HepG2 (cell line): ENCODE measurements around the gene CPT1A. TPM values are rescaled to one million over a fixed set of nuclear protein-coding genes. Genes with fewer than 3 reads are reported as not detected.

ENCODE experiments used
- ATAC-seq: fragments of 200-7000 bp; cut with Tn5 transposase; 3 replicates; pipeline ENCODE4 v1.9.1; 2020; ENCODE audit warnings: mild to moderate bottlenecking, moderate library complexity
- BruUV-seq: library from RNA; stranded (reverse); fragments of 400-500 nt; replicated peaks from 2 replicates; lab custom pipeline; 2021; lab: Mats Ljungman, UMichigan
- CTCF ChIA-PET: fragments of 300-600 bp; formaldehyde crosslinking; extraction: SDS; loops from one replicate; lab custom pipeline; 2021; ENCODE audit warnings: low total read pairs, inconsistent platforms, low intra/inter-chr PET ratio; lab: Yijun Ruan, JAX
- POLR2A ChIA-PET: fragments of 350-600 bp; sonication (Branson Sonifier 250); formaldehyde crosslinking; loops from one replicate; lab custom pipeline; 2020; ENCODE audit warnings: antibody characterized with exemption, inconsistent platforms; lab: Yijun Ruan, JAX
- DNase-seq: peaks from one replicate; pipeline ENCODE4 v3.0.0-alpha.2; 2015; ENCODE audit warnings: low spot score
- FAIRE-seq: peaks from 3 replicates; lab custom pipeline; 2011; peaks lifted over from hg19 to GRCh38; lab: Jason Lieb, UNC
- H2AFZ ChIP-seq: one replicate; pipeline ENCODE4 v1.6.1; 2011; ENCODE audit warnings: low read length, inconsistent platforms
- H3K27ac ChIP-seq: fragments of 300-600 bp; 3 replicates; pipeline ENCODE4 v1.8.0; 2011; ENCODE audit warnings: mixed run types, mild to moderate bottlenecking, mixed read lengths, low read length, inconsistent platforms; ENCODE audit not compliant: insufficient read depth; ENCODE audit errors: extremely low read length
- H3K27me3 ChIP-seq, 2 experiments: fragments of 200-600 bp in 1 of 2; 2 replicates in 1 of 2; 3 replicates in 1 of 2; pipeline versions ENCODE4 v1.6.0 to v1.8.0; 2011; ENCODE audit warnings: low read length in 2 of 2, mild to moderate bottlenecking in 2 of 2, moderate library complexity in 2 of 2, inconsistent platforms in 1 of 2; ENCODE audit not compliant: insufficient read depth in 2 of 2, control insufficient read depth in 1 of 2
- H3K36me3 ChIP-seq, 2 experiments: fragments of 200-600 bp in 1 of 2; replicated peaks in 1 of 2; 2 replicates in 1 of 2; 3 replicates in 1 of 2; pipeline versions ENCODE4 v1.5.1 to v1.8.0; 2011; ENCODE audit warnings: low read length in 2 of 2, inconsistent platforms in 1 of 2; ENCODE audit not compliant: insufficient read depth in 2 of 2, control insufficient read depth in 1 of 2
- H3K4me1 ChIP-seq: 2 replicates; pipeline ENCODE4 v1.5.1; 2012; ENCODE audit warnings: low read length, inconsistent platforms; ENCODE audit not compliant: insufficient read depth
- H3K4me2 ChIP-seq: 2 replicates; pipeline ENCODE4 v1.6.0; 2011; ENCODE audit warnings: low read depth, low read length, inconsistent platforms
- H3K4me3 ChIP-seq, 3 experiments: fragments of 200-600 bp in 1 of 3; sonication (generic), shearing (Covaris generic) in 1 of 3; replicated peaks in 1 of 3; 2 replicates each; pipeline ENCODE4 v1.5.1; 2011 to 2016; ENCODE audit warnings: low read length in 3 of 3, inconsistent platforms in 2 of 3, low read depth in 2 of 3, mild to moderate bottlenecking in 2 of 3, control low read depth in 1 of 3, mixed read lengths in 1 of 3; ENCODE audit not compliant: insufficient read depth in 1 of 3
- H3K79me2 ChIP-seq: one replicate; pipeline ENCODE4 v1.6.1; 2011; ENCODE audit warnings: low read length, inconsistent platforms; ENCODE audit not compliant: insufficient read depth
- H3K9ac ChIP-seq: 2 replicates; pipeline ENCODE4 v1.6.0; 2011; ENCODE audit warnings: mild to moderate bottlenecking, low read depth, low read length, inconsistent platforms; ENCODE audit not compliant: insufficient read depth
- H3K9me3 ChIP-seq: 2 replicates; pipeline ENCODE4 v1.5.1; 2012; ENCODE audit warnings: mild to moderate bottlenecking, low read length
- H4K20me1 ChIP-seq: 2 replicates; pipeline ENCODE4 v1.6.0; 2011; ENCODE audit warnings: inconsistent platforms, mild to moderate bottlenecking, low read length, moderate library complexity; ENCODE audit not compliant: insufficient read depth
- CEBPG ChIP-seq: IDR thresholded peaks from 2 replicates; pipeline ENCODE4 v1.6.1; 2016
- FOXM1 ChIP-seq: sonication (generic); formaldehyde crosslinking; IDR thresholded peaks from 2 replicates; pipeline ENCODE4 v1.5.0; 2020; ENCODE audit warnings: missing genetic modification reagents
- ISX ChIP-seq: sonication (generic); formaldehyde crosslinking; conservative IDR thresholded peaks from 2 replicates; pipeline ENCODE4 v1.5.0; 2020; ENCODE audit warnings: missing genetic modification reagents
- SP1 ChIP-seq, 2 experiments: fragments of 450-650 bp in 1 of 2; sonication (generic) in 1 of 2; formaldehyde crosslinking in 1 of 2; IDR thresholded peaks; 2 replicates each; pipeline versions ENCODE4 v1.4.0 to v1.6.1; 2016 to 2020; ENCODE audit warnings: missing genetic modification reagents in 1 of 2
- TERF1 ChIP-seq: sonication (generic); formaldehyde crosslinking; IDR thresholded peaks from 2 replicates; pipeline ENCODE4 v1.8.0; 2022; ENCODE audit warnings: mild to moderate bottlenecking, missing genetic modification reagents, moderate library complexity
- ZMAT3 ChIP-seq: sonication (generic); formaldehyde crosslinking; conservative IDR thresholded peaks from 2 replicates; pipeline ENCODE4 v1.7.0; 2021; ENCODE audit warnings: missing genetic modification reagents
- ZNF225 ChIP-seq: sonication (generic); formaldehyde crosslinking; IDR thresholded peaks from 2 replicates; pipeline ENCODE4 v1.4.0; 2020; ENCODE audit warnings: mild to moderate bottlenecking, missing genetic modification reagents
- ZNF34 ChIP-seq: sonication (generic); formaldehyde crosslinking; IDR thresholded peaks from 2 replicates; pipeline ENCODE4 v1.4.0; 2020; ENCODE audit warnings: mild to moderate bottlenecking, missing genetic modification reagents, borderline replicate concordance
- WGBS: methylation state at CpG from one replicate; pipeline ENCODE4 v1.1.6; 2017; ENCODE audit warnings: low lambda C conversion rate; 5-methylcytosine and 5-hydroxymethylcytosine counted together
- in situ Hi-C: cut with HindIII; loops from 2 replicates; pipeline ENCODE4 v1.10.0; 2017; ENCODE audit warnings: low pct_unique_long_range_greater_than_20kb; ENCODE audit not compliant: extremely low pct_ligation_motif_present
- intact Hi-C: fragments of 100-400 bp; cut with micrococcal nuclease; formaldehyde crosslinking; loops from one replicate; pipeline ENCODE4 v1.10.0; 2022; ENCODE audit not compliant: unreplicated experiment
- polyA plus RNA-seq, 8 experiments: library from polyadenylated mRNA; depleted of rRNA in 3 of 8; stranded (reverse) in 7 of 8; unstranded in 1 of 8; fragments of >200 nt; fragmentation: Illumina TruSeq in 4 of 8; extraction: Trizol in 4 of 8; gene quantifications; 2 replicates each; pipeline versions ENCODE4 v1.2.1 to v1.2.3, GENCODE V29; 2011 to 2016; ENCODE audit warnings: low read depth in 4 of 8, missing spikeins in 1 of 8, mixed read lengths in 1 of 8; ENCODE audit not compliant: insufficient read depth in 1 of 8
- total RNA-seq, 5 experiments: library from RNA; depleted of rRNA; stranded (reverse); fragments of >200 nt; fragmentation: Illumina TruSeq; extraction: Trizol; gene quantifications; 2 replicates each; pipeline ENCODE4 v1.2.3, GENCODE V29; 2016; ENCODE audit warnings: low read depth in 1 of 5
- TF ChIP-seq, protein P1 (sequence below): sonication (generic); formaldehyde crosslinking; IDR thresholded peaks from 2 replicates; pipeline ENCODE4 v1.9.0; 2021; ENCODE audit warnings: mild to moderate bottlenecking, missing genetic modification reagents

The CPT1A gene
- total and polyA plus RNA-seq, 2 of the 13 experiments (the other 11 are each of a cell fraction or from before 2014, with no cell fraction given): 7.0 to 7.1 TPM

DNA sequence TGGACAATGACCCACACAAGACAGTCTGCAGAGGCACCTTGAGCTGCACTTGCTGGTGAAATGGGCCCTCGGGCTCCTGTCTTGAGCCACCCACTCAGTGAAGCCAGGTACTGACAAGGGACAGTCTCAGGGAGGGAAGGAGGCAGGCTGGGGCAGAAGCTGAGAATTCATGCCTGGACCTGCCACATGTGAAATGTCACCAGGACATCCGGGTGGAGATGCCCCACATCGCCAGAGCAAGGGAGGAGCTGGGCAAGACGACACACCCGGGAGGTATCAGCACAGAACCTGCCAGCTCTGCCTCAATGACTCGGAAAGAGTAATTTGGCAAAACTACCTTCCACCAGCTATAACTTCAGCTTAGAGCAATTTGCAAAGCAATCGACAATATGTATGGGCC lies 23.5 kb downstream of the CPT1A start:
- DNase-seq (no peak), FAIRE-seq (no peak), ATAC-seq (peak; percentile 30; the same call in 1 of the 3 replicates)
- Histone ChIP-seq H4K20me1 (peaks cover 16% of the 10 kb centered on the region; the same call in 1 of the 2 replicates), H3K4me1 (no peaks in the 10 kb centered on the region), H3K9me3 (no peaks in the 10 kb centered on the region), H3K4me3 (no peak overlapping the region), H3K36me3 (peaks cover 1 to 4% of the 10 kb centered on the region in 2 experiments; a peak in 1 of 5 replicates), H3K27me3 (no peaks in the 10 kb centered on the region), H3K79me2 (no peaks in the 10 kb centered on the region), H2AFZ (no peak overlapping the region), H3K4me2 (no peak overlapping the region), H3K9ac (no peak overlapping the region), H3K27ac (no peak overlapping the region)
- intact Hi-C loops: no loop called here
- WGBS: 95% methylated on average over 7 of the region's 7 CpGs
- POLR2A ChIA-PET: no interaction called here
- no TSS peak for BruUV-seq
- CTCF ChIA-PET: no interaction called here
- in situ Hi-C loops: no loop called here
- TF ChIP-seq, protein P1, sequence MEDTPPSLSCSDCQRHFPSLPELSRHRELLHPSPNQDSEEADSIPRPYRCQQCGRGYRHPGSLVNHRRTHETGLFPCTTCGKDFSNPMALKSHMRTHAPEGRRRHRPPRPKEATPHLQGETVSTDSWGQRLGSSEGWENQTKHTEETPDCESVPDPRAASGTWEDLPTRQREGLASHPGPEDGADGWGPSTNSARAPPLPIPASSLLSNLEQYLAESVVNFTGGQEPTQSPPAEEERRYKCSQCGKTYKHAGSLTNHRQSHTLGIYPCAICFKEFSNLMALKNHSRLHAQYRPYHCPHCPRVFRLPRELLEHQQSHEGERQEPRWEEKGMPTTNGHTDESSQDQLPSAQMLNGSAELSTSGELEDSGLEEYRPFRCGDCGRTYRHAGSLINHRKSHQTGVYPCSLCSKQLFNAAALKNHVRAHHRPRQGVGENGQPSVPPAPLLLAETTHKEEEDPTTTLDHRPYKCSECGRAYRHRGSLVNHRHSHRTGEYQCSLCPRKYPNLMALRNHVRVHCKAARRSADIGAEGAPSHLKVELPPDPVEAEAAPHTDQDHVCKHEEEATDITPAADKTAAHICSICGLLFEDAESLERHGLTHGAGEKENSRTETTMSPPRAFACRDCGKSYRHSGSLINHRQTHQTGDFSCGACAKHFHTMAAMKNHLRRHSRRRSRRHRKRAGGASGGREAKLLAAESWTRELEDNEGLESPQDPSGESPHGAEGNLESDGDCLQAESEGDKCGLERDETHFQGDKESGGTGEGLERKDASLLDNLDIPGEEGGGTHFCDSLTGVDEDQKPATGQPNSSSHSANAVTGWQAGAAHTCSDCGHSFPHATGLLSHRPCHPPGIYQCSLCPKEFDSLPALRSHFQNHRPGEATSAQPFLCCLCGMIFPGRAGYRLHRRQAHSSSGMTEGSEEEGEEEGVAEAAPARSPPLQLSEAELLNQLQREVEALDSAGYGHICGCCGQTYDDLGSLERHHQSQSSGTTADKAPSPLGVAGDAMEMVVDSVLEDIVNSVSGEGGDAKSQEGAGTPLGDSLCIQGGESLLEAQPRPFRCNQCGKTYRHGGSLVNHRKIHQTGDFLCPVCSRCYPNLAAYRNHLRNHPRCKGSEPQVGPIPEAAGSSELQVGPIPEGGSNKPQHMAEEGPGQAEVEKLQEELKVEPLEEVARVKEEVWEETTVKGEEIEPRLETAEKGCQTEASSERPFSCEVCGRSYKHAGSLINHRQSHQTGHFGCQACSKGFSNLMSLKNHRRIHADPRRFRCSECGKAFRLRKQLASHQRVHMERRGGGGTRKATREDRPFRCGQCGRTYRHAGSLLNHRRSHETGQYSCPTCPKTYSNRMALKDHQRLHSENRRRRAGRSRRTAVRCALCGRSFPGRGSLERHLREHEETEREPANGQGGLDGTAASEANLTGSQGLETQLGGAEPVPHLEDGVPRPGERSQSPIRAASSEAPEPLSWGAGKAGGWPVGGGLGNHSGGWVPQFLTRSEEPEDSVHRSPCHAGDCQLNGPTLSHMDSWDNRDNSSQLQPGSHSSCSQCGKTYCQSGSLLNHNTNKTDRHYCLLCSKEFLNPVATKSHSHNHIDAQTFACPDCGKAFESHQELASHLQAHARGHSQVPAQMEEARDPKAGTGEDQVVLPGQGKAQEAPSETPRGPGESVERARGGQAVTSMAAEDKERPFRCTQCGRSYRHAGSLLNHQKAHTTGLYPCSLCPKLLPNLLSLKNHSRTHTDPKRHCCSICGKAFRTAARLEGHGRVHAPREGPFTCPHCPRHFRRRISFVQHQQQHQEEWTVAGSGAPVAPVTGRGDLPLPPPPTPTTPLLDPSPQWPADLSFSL: no peak
- TF ChIP-seq CEBPG (no peak), SP1 (IDR thresholded peaks at IDR 0.05) (no peak), SP1 (CRISPR knock-in tag; IDR thresholded peaks at IDR 0.05) (no peak), ZNF225 (CRISPR knock-in tag) (no peak), FOXM1 (no peak), ZMAT3 (no peak), ZNF34 (CRISPR knock-in tag) (no peak), ISX (no peak), TERF1 (no peak)
